Measurements from ENCODE around the gene CFP.

- TF ChIP-seq EZH2 (IDR thresholded peaks at IDR 0.05; ENCODE audit: borderline replicate concordance, insufficient read depth, low read depth, low read length, poor library complexity, severe bottlenecking) (no peak), CTCF (IDR thresholded peaks at IDR 0.05) (no peak)
These were observed 53.5 kb downstream of the CFP start for GRCh38 chrX:47576021-47576898.

Data from B cell (primary cell).